Measurements from ENCODE around the gene XRCC2. TPM values are rescaled to one million over a fixed set of nuclear protein-coding genes. Genes with fewer than 3 reads are reported as not detected.

Gene XRCC2
- total and polyA plus RNA-seq, 2 of the 8 experiments (the other 6 are each of a cell fraction or from before 2014, with no cell fraction given): 14.6 to 34.0 TPM

DNA sequence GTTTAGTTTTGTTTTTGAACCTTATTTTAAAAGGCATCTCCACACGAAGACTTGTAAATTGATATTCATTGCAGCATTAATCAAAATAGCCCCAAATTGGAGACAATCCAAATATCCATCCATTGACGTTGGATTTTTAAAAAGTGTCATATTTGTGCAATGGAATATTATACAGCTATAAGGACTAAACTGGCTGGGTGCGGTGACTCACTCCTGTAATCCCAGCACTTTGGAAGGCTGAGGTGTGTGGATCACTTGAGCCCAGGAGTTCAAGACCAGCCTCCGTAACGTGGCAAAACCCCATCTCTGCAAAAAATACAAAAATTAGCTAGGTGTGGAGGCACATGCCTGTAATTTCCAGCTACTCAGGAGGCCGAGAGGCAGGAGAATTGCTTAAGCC lies 35.1 kb downstream of the XRCC2 start:
- Histone ChIP-seq H4K20me1 (replicated peaks in 1 of 2; ENCODE audit: control insufficient read depth in 1 of 2, insufficient read depth in 2 of 2, low read length in 2 of 2) (no peaks in the 10 kb centered on the region), H4K5ac (ENCODE audit: insufficient read length, low read depth, low read length) (no peak overlapping the region), H3K79me2 (ENCODE audit: control insufficient read depth in 1 of 2, insufficient read depth in 2 of 2, low read length in 2 of 2) (no peaks in the 10 kb centered on the region), H3K4me2 (ENCODE audit: insufficient read depth in 1 of 2, low read depth in 2 of 2, low read length in 2 of 2) (no peak overlapping the region), H3K18ac (ENCODE audit: extremely low read depth, low read length) (no peak overlapping the region), H3K4me1 (replicated peaks in 1 of 4; ENCODE audit: control insufficient read depth in 3 of 4, insufficient read depth in 4 of 4, low read length in 3 of 4) (no peaks in the 10 kb centered on the region), H2AK5ac (ENCODE audit: low read depth, low read length) (no peak overlapping the region), H3K9ac (replicated peaks in 1 of 4; ENCODE audit: extremely low read depth in 1 of 4, low read depth in 3 of 4, low read length in 3 of 4) (no peak overlapping the region), H3K56ac (replicated peaks; ENCODE audit: insufficient read length, low read depth, low read length) (no peak overlapping the region), H2BK15ac (ENCODE audit: low read length) (no peak overlapping the region), H3K4ac (replicated peaks; ENCODE audit: insufficient read length, low read depth, low read length) (no peak overlapping the region), H4K8ac (ENCODE audit: extremely low read depth, insufficient read depth, low read length) (no peak overlapping the region), H3K14ac (ENCODE audit: insufficient read length) (no peak overlapping the region), H3K36me3 (ENCODE audit: control insufficient read depth in 2 of 4, insufficient read depth in 4 of 4, low read length in 3 of 4) (peaks cover 0 to 5% (median 0%) of the 10 kb centered on the region in 4 experiments; a peak in 2 of 8 replicates), H3K9me3 (ENCODE audit: insufficient read depth in 2 of 2, low read depth in 1 of 2, low read length in 1 of 2) (no peaks in the 10 kb centered on the region), H3K4me3 (ENCODE audit: extremely low read depth in 1 of 4, insufficient read depth in 2 of 4, low read depth in 3 of 4, low read length in 4 of 4) (no peak overlapping the region), H2BK120ac (replicated peaks; ENCODE audit: low read depth, low read length) (no peak overlapping the region), H3K23me2 (ENCODE audit: low read depth, low read length) (no peaks in the 10 kb centered on the region), H3K79me1 (ENCODE audit: low read depth, low read length) (no peaks in the 10 kb centered on the region), H2AFZ (ENCODE audit: low read length) (no peak overlapping the region), H4K91ac (replicated peaks; ENCODE audit: insufficient read length, low read length) (no peak overlapping the region), H3K27me3 (replicated peaks in 1 of 4; ENCODE audit: control insufficient read depth in 3 of 4, extremely low read depth in 1 of 4, insufficient read depth in 3 of 4, low read length in 3 of 4) (no peaks in the 10 kb centered on the region), H2BK5ac (ENCODE audit: low read depth, low read length) (no peak overlapping the region), H2BK20ac (ENCODE audit: low read length) (no peak overlapping the region), H3K27ac (ENCODE audit: low read depth, low read length) (no peak overlapping the region), H2BK12ac (ENCODE audit: low read depth, low read length) (no peak overlapping the region), H3K23ac (ENCODE audit: insufficient read length) (no peak overlapping the region)
- TF ChIP-seq POLR2A (IDR thresholded peaks at IDR 0.05; ENCODE audit: control extremely low read depth in 1 of 2, low read depth in 2 of 2, low read length in 2 of 2) (peak in 1 of 2 experiments; percentile 8; a peak in 1 of 3 replicates), CHD1 (IDR thresholded peaks at IDR 0.05; ENCODE audit: low read depth, low read length) (no peak), CTBP2 (IDR thresholded peaks at IDR 0.05; ENCODE audit: borderline replicate concordance, insufficient read depth, insufficient read length, low read length) (no peak), RNF2 (IDR thresholded peaks at IDR 0.05; ENCODE audit: borderline replicate concordance, low read depth, low read length, missing control alignments, poor library complexity, severe bottlenecking) (no peak), TBP (IDR thresholded peaks at IDR 0.05; ENCODE audit: low read depth, low read length) (no peak), JUN (IDR thresholded peaks at IDR 0.05; ENCODE audit: low read depth, low read length) (no peak), BRCA1 (IDR thresholded peaks at IDR 0.05; ENCODE audit: low read depth, low read length) (no peak), GTF2F1 (IDR thresholded peaks at IDR 0.05; ENCODE audit: borderline replicate concordance, low read depth, low read length) (no peak)
- ChIA-PET POLR2A (ENCODE audit: partially characterized antibody) (interaction anchor here (0.7 to 1.3 kb wide), 5 partner anchors 12 to 1557 kb away, joined by 3 to 5 read pairs (median 3); no protein-coding TSS in a partner anchor), CTCF (ENCODE audit: partially characterized antibody) (no interaction called here)
- no peak for FAIRE-seq
- no peak for DNase-seq (ENCODE audit: low read depth in 1 of 2, low spot score in 2 of 2)
- WGBS, 2 experiments (ENCODE audit: extremely low coverage in 1 of 2, insufficient coverage in 1 of 2, insufficient read length in 1 of 2, insufficient replicate concordance in 2 of 2, low coverage in 1 of 2, low lambda C conversion rate in 2 of 2, missing lambda C conversion rate in 1 of 2): 85% methylated on average over 6 of the region's 6 CpGs; no CpG with 5 or more reads in 1 of the 2 experiments

Measured in H1 (cell line).